DND-41 (cell line): ENCODE results near the gene CACNA2D3.

ENCODE experiments used
- ATAC-seq: fragments of 200-7000 bp; cut with Tn5 transposase; 3 replicates; pipeline ENCODE4 v1.9.1; 2021; ENCODE audit warnings: low read depth; ENCODE audit not compliant: insufficient read depth
- DNase-seq: peaks from one replicate; pipeline ENCODE4 v3.0.0-alpha.2; 2020
- H2AFZ ChIP-seq: 2 replicates; pipeline ENCODE4 v1.6.0; 2012; ENCODE audit warnings: low read depth, low read length
- H3K27ac ChIP-seq: 2 replicates; pipeline ENCODE4 v1.5.1; 2012; ENCODE audit warnings: low read length, inconsistent platforms
- H3K27me3 ChIP-seq: fragments of 200-600 bp; sonication (generic); 2 replicates; pipeline ENCODE4 v1.6.0; 2012; ENCODE audit warnings: low read length, mild to moderate bottlenecking, inconsistent platforms; ENCODE audit not compliant: insufficient read depth, poor library complexity
- H3K36me3 ChIP-seq: 2 replicates; pipeline ENCODE4 v1.5.1; 2012; ENCODE audit warnings: low read length, inconsistent platforms; ENCODE audit not compliant: insufficient read depth
- H3K4me1 ChIP-seq: 2 replicates; pipeline ENCODE4 v1.5.1; 2012; ENCODE audit warnings: mild to moderate bottlenecking, low read length; ENCODE audit not compliant: insufficient read depth
- H3K4me2 ChIP-seq: 2 replicates; pipeline ENCODE4 v1.6.0; 2012; ENCODE audit warnings: mild to moderate bottlenecking, moderate library complexity, low read length, inconsistent platforms; ENCODE audit not compliant: insufficient read depth
- H3K4me3 ChIP-seq, 2 experiments: fragments of 200-600 bp in 1 of 2; shearing (Covaris generic) in 1 of 2; 2 replicates each; pipeline ENCODE4 v1.5.1; 2012 to 2016; ENCODE audit warnings: inconsistent platforms in 2 of 2, low read length in 2 of 2, mild to moderate bottlenecking in 2 of 2, low read depth in 1 of 2, moderate library complexity in 1 of 2
- H3K79me2 ChIP-seq: 2 replicates; pipeline ENCODE4 v1.6.0; 2012; ENCODE audit warnings: low read length, inconsistent platforms; ENCODE audit not compliant: insufficient read depth
- H3K9ac ChIP-seq: 2 replicates; pipeline ENCODE4 v1.6.0; 2012; ENCODE audit warnings: low read depth, mild to moderate bottlenecking, inconsistent platforms, low read length, moderate library complexity
- H3K9me3 ChIP-seq: 2 replicates; pipeline ENCODE4 v1.5.1; 2012; ENCODE audit warnings: low read length, moderate library complexity, mild to moderate bottlenecking, inconsistent platforms; ENCODE audit not compliant: insufficient read depth, severe bottlenecking
- H4K20me1 ChIP-seq: 2 replicates; pipeline ENCODE4 v1.6.0; 2012; ENCODE audit warnings: low read length; ENCODE audit not compliant: insufficient read depth
- EZH2 ChIP-seq: IDR thresholded peaks from 3 replicates; pipeline ENCODE4 v1.6.1; 2012; ENCODE audit warnings: borderline replicate concordance, low read depth, mild to moderate bottlenecking, moderate library complexity, low read length, inconsistent platforms; ENCODE audit not compliant: severe bottlenecking
- TF ChIP-seq, protein P1 (sequence below): IDR thresholded peaks from 2 replicates; pipeline ENCODE4 v1.5.1; 2012; ENCODE audit warnings: borderline replicate concordance, low read length, moderate library complexity, mild to moderate bottlenecking; ENCODE audit not compliant: poor library complexity, severe bottlenecking; ENCODE audit errors: extremely low read depth

Gene CACNA2D3

DNA sequence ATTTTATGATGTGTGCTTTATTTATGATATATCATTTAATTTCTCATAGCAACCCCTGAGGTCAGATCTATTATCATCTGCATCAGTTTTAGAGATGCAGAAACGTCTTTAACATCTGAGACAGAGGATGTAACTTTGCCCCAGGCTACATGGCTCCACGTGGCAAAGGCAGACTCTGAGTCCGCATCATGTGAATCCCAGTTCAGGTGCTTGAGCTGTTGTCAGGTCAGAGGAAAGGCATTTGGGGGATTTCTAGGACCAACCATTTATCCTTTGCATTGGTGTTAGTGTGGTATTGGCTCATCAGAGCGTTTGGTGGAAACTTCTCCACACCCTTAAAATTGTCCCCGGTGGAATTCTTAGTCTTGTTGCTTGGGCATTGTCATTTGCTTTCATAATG is 10.8 kb downstream of the CACNA2D3 start:
- no peaks in the 10 kb centered on the region for H4K20me1 ChIP-seq
- no peak overlapping the region for H3K4me2 ChIP-seq
- no peaks in the 10 kb centered on the region for H3K79me2 ChIP-seq
- H3K9ac ChIP-seq = no peak overlapping the region
- no peaks in the 10 kb centered on the region for H3K36me3 ChIP-seq
- no peak overlapping the region for H2AFZ ChIP-seq
- ATAC-seq (no peak), DNase-seq (no peak)
- H3K9me3 ChIP-seq = no peaks in the 10 kb centered on the region
- no peaks in the 10 kb centered on the region for H3K4me1 ChIP-seq
- no peak overlapping the region for H3K27ac ChIP-seq
- H3K4me3 ChIP-seq = no peak overlapping the region
- TF ChIP-seq EZH2 = no peak
- TF ChIP-seq, protein P1, sequence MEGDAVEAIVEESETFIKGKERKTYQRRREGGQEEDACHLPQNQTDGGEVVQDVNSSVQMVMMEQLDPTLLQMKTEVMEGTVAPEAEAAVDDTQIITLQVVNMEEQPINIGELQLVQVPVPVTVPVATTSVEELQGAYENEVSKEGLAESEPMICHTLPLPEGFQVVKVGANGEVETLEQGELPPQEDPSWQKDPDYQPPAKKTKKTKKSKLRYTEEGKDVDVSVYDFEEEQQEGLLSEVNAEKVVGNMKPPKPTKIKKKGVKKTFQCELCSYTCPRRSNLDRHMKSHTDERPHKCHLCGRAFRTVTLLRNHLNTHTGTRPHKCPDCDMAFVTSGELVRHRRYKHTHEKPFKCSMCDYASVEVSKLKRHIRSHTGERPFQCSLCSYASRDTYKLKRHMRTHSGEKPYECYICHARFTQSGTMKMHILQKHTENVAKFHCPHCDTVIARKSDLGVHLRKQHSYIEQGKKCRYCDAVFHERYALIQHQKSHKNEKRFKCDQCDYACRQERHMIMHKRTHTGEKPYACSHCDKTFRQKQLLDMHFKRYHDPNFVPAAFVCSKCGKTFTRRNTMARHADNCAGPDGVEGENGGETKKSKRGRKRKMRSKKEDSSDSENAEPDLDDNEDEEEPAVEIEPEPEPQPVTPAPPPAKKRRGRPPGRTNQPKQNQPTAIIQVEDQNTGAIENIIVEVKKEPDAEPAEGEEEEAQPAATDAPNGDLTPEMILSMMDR = no peak
- H3K27me3 ChIP-seq = no peaks in the 10 kb centered on the region

DNA sequence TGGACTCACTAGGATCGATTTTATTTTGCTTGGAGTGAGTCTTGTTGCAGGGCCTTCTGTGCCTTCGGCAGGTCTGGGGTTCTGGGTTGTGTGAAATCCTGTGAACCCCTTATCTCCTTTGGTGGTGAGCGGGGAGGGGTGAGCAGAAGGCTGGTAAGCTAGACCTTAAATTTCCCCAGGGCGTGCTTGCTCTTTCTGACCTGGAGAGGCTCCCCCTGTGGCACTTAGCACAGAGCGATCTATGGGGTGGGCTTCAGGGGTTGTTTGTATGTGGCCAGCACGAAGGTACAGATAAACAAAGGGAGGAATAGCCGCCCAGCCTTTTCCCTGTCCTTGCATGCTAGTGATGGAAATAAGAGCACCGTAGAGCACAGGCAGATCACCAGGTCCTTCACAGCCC is 11.8 kb downstream of the CACNA2D3 start:
- no peak overlapping the region for H3K4me2 ChIP-seq
- ATAC-seq (no peak), DNase-seq (no peak)
- H3K79me2 ChIP-seq = no peaks in the 10 kb centered on the region
- TF ChIP-seq, protein P1 = no peak
- TF ChIP-seq EZH2 = no peak
- no peaks in the 10 kb centered on the region for H4K20me1 ChIP-seq
- H3K4me3 ChIP-seq = no peak overlapping the region
- no peak overlapping the region for H2AFZ ChIP-seq
- no peaks in the 10 kb centered on the region for H3K27me3 ChIP-seq
- H3K9ac ChIP-seq = no peak overlapping the region
- H3K36me3 ChIP-seq = no peaks in the 10 kb centered on the region
- H3K9me3 ChIP-seq = no peaks in the 10 kb centered on the region
- H3K4me1 ChIP-seq = no peaks in the 10 kb centered on the region
- no peak overlapping the region for H3K27ac ChIP-seq

DNA sequence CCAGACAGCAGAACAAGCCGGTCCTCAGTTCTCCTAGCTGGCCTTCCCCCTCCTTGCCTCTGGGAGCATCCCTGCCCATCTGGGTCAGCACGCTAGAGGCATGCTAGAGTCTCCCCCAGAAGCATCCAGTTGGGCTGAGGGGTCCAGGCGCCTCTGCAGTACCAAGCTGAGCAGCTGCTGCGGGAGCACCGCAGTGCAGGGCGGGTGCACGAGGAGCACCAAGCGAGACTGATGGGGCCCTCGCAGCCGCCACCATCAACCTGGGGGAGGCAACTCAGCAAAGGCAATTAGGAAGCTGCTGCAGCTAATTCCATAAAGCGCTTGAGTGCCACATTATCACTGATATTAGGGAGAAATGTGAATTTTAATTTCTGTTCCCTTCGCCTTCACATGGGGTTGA is 12.4 kb downstream of the CACNA2D3 start:
- ATAC-seq (no peak), DNase-seq (no peak)
- H3K4me2 ChIP-seq = no peak overlapping the region
- no peaks in the 10 kb centered on the region for H3K9me3 ChIP-seq
- no peak overlapping the region for H3K4me3 ChIP-seq
- no peaks in the 10 kb centered on the region for H3K27me3 ChIP-seq
- no peaks in the 10 kb centered on the region for H3K36me3 ChIP-seq
- no peaks in the 10 kb centered on the region for H3K79me2 ChIP-seq
- H2AFZ ChIP-seq = no peak overlapping the region
- no peaks in the 10 kb centered on the region for H3K4me1 ChIP-seq
- H3K9ac ChIP-seq = no peak overlapping the region
- no peaks in the 10 kb centered on the region for H4K20me1 ChIP-seq
- TF ChIP-seq EZH2 = no peak
- TF ChIP-seq, protein P1 = no peak
- H3K27ac ChIP-seq = no peak overlapping the region

DNA sequence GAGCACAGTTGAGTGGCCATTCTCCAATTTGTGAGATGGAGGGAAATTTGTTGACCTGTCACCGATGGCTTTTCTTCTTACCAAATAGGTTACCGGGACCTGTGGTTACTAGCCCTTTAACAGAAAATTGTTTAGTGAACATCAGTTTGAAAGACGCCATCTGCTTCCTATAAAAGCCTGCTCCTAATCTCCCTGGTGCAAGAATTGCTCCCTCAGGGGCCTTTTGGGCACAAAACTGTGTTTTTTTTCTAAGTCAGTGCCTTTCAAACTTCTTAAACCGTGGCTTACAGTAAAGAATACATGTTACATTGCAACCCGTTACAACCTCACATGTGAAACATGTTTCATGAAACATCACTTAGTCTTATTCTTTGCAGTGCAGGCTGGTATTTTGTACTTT is 15.0 kb downstream of the CACNA2D3 start:
- no peaks in the 10 kb centered on the region for H3K79me2 ChIP-seq
- no peak overlapping the region for H3K27ac ChIP-seq
- no peaks in the 10 kb centered on the region for H3K9me3 ChIP-seq
- TF ChIP-seq, protein P1 = no peak
- TF ChIP-seq EZH2 = no peak
- H3K36me3 ChIP-seq = no peaks in the 10 kb centered on the region
- no peaks in the 10 kb centered on the region for H3K4me1 ChIP-seq
- DNase-seq (no peak), ATAC-seq (no peak)
- H4K20me1 ChIP-seq = no peaks in the 10 kb centered on the region
- no peak overlapping the region for H3K9ac ChIP-seq
- no peak overlapping the region for H3K4me3 ChIP-seq
- H3K4me2 ChIP-seq = no peak overlapping the region
- H3K27me3 ChIP-seq = no peaks in the 10 kb centered on the region
- no peak overlapping the region for H2AFZ ChIP-seq
